Motor neuron (in vitro differentiated cells): Measurements from ENCODE around the gene TECR. TPM values are rescaled to one million over a fixed set of nuclear protein-coding genes. Genes with fewer than 3 reads are reported as not detected.
A peak's percentile ranks its signal among the peaks of the same experiment; 100 is the strongest.
"Not testable (repeated sequence)": the region's sequence is repeated elsewhere in the genome, so short reads cannot be mapped to it uniquely, and the experiment has no call there.

Experiments used
- ATAC-seq, 8 experiments: fragments of 200-7000 bp; cut with Tn5 transposase; replicated peaks in 6 of 8; 2 replicates each; pipeline ENCODE4 v1.8.0; 2021; ENCODE audit warnings: mild to moderate bottlenecking in 8 of 8, moderate library complexity in 8 of 8
- H3K27ac ChIP-seq, 2 donors: fragments of 250-450 bp; sonication (Bioruptor Pico); 2 replicates each; pipeline ENCODE4 v1.9.0; 2021; ENCODE audit warnings: antibody characterized with exemption in 2 of 2, mild to moderate bottlenecking in 2 of 2, moderate library complexity in 1 of 2
- H3K4me1 ChIP-seq, 2 donors: fragments of 250-450 bp; sonication (Bioruptor Pico); replicated peaks in 1 of 2; 2 replicates each; pipeline ENCODE4 v1.6.1; 2021; ENCODE audit warnings: antibody characterized with exemption in 2 of 2, mild to moderate bottlenecking in 2 of 2, moderate library complexity in 1 of 2
- H3K4me3 ChIP-seq, 5 donors: fragments of 250-450 bp; sonication (Bioruptor Pico); 2 replicates each; pipeline ENCODE4 v1.9.0; 2021; ENCODE audit warnings: antibody characterized with exemption in 5 of 5, mild to moderate bottlenecking in 5 of 5, moderate library complexity in 4 of 5
- WGBS, 10 experiments: fragments of 450-650 bp; shearing (Covaris generic); methylation state at CpG; one replicate each; pipeline ENCODE4 v1.0.0; 2022; 5-methylcytosine and 5-hydroxymethylcytosine counted together
- in situ Hi-C, 9 experiments: fragments of 400-800 bp; cut with MboI; loops; one replicate each; pipeline ENCODE4 v1.15.0; 2021; ENCODE audit warnings: low sequenced_read_pairs in 9 of 9, low pct_unique_long_range_greater_than_20kb in 2 of 9; ENCODE audit not compliant: unreplicated experiment in 9 of 9
- total RNA-seq, 8 experiments: library from RNA; unstranded; fragments of 300-600 nt; gene quantifications; 2 replicates each; pipeline versions ENCODE4 v1.2.3 to v1.2.4, GENCODE V29; 2022

TECR gene
- total RNA-seq, 8 experiments from 2014 or later = 67.6 to 145 (median 97.3) TPM

- Histone ChIP-seq H3K4me3 (no peak overlapping the region), H3K4me1 (peaks cover 9 to 10% of the 10 kb centered on the region in 2 donors), H3K27ac (no peak overlapping the region)
- no peak for ATAC-seq
- in situ Hi-C loops = loop anchor here in 2 of 9 experiments (25.0 kb wide), 2 partner anchors 312 to 337 kb away; partner anchors contain the start of gene OR7A17 (in 1 of the 2)
- WGBS, 10 experiments = 57 to 100% (median 81%) methylated on average over 1 to 6 of the region's 6 CpGs; no CpG with 5 or more reads in 3 of the 10 experiments
Observed at GRCh38 chr19:14575428-14575980, 46.1 kb downstream of the TECR start.

GRCh38 chr19:14576363-14576762 lies 47.0 kb downstream of the TECR start:
- WGBS, 10 experiments = 38 to 97% (median 72%) methylated on average over 3 to 7 of the region's 8 CpGs; no CpG with 5 or more reads in 2 of the 10 experiments
- in situ Hi-C loops = loop anchor here in 2 of 9 experiments (25.0 kb wide), 2 partner anchors 311 to 336 kb away; partner anchors contain the start of gene OR7A17 (in 1 of the 2)
- Histone ChIP-seq H3K4me1 (peaks cover 3 to 6% of the 10 kb centered on the region in 2 donors), H3K27ac (no peak overlapping the region), H3K4me3 (no peak overlapping the region)
- no peak for ATAC-seq

GRCh38 chr19:14577264-14577663 lies 47.9 kb downstream of the TECR start:
- WGBS, 10 experiments = 45 to 100% (median 73%) methylated on average over 1 to 2 of the region's 5 CpGs; no CpG with 5 or more reads in 6 of the 10 experiments
- in situ Hi-C loops = loop anchor here in 2 of 9 experiments (25.0 kb wide), 2 partner anchors 310 to 335 kb away; partner anchors contain the start of gene OR7A17 (in 1 of the 2)
- no peak overlapping the region for H3K27ac ChIP-seq
- no peak for ATAC-seq
- peaks cover 3 to 6% of the 10 kb centered on the region in 2 donors for H3K4me1 ChIP-seq
- no peak overlapping the region for H3K4me3 ChIP-seq

- 0 to 83% (median 34%) methylated on average over 1 to 5 of the region's 6 CpGs; no CpG with 5 or more reads in 4 of the 10 experiments for WGBS, 10 experiments
- ATAC-seq = peak in 1 of 8 experiments; percentile 31
Observed at GRCh38 chr19:14577885-14578427, 48.6 kb downstream of the TECR start.

GRCh38 chr19:14580623-14581237 lies 51.3 kb downstream of the TECR start:
- Histone ChIP-seq H3K4me3 (no peak overlapping the region), H3K27ac (no peak overlapping the region), H3K4me1 (no peaks in the 10 kb centered on the region)
- 0 to 69% (median 63%) methylated on average over 1 to 6 of the region's 6 CpGs; no CpG with 5 or more reads in 5 of the 10 experiments for WGBS, 10 experiments
- no peak for ATAC-seq
- in situ Hi-C loops = loop anchor here in 2 of 9 experiments (25.0 kb wide), 2 partner anchors 307 to 332 kb away; partner anchors contain the start of gene OR7A17 (in 1 of the 2)

More at GRCh38 chr19:14577885-14578427, 48.6 kb downstream of the TECR start:
- Histone ChIP-seq H3K27ac (no peak overlapping the region), H3K4me1 (peaks cover 3 to 6% of the 10 kb centered on the region in 2 donors), H3K4me3 (no peak overlapping the region)
- in situ Hi-C loops = loop anchor here in 2 of 9 experiments (25.0 kb wide), 2 partner anchors 309 to 334 kb away; partner anchors contain the start of gene OR7A17 (in 1 of the 2)

GRCh38 chr19:14582894-14583340 lies 53.5 kb downstream of the TECR start, which contains the start of gene CLEC17A:
TSS of gene CLEC17A (plus strand) at chr19:14583084. CDS start at chr19:14583161, 77 bp downstream.
- H3K4me3 ChIP-seq = no peak within 1 kb of the TSS
- WGBS, 10 experiments = 20% methylated on average over 1 to 2 of the region's 6 CpGs; no CpG with 5 or more reads in 8 of the 10 experiments
- in situ Hi-C loops = loop anchor here in 2 of 9 experiments (25.0 kb wide), 2 partner anchors 304 to 329 kb away; partner anchors contain the start of gene OR7A17 (in 1 of the 2)
- no peak within 1 kb of the TSS for H3K27ac ChIP-seq
- ATAC-seq = no peak
- no peaks in the 10 kb centered on the region for H3K4me1 ChIP-seq

- H3K4me3 ChIP-seq, H3K27ac ChIP-seq, H3K4me1 ChIP-seq, ATAC-seq: not testable (repeated sequence)
- in situ Hi-C loops = loop anchor here in 2 of 9 experiments (25.0 kb wide), 2 partner anchors 303 to 328 kb away; partner anchors contain the start of gene OR7A17 (in 1 of the 2)
- no CpG with 5 or more reads among the region's 5 CpGs for WGBS, 10 experiments
Observed at GRCh38 chr19:14584372-14584771, 55.0 kb downstream of the TECR start.

GRCh38 chr19:14585187-14585586 lies 55.8 kb downstream of the TECR start:
- H3K4me3 ChIP-seq, H3K27ac ChIP-seq, H3K4me1 ChIP-seq: not testable (repeated sequence)
- in situ Hi-C loops = loop anchor here in 2 of 9 experiments (25.0 kb wide), 2 partner anchors 302 to 327 kb away; partner anchors contain the start of gene OR7A17 (in 1 of the 2)
- peak in 7 of 8 experiments; percentile 20 to 97 (median 73) for ATAC-seq
- WGBS, 10 experiments = no CpG with 5 or more reads among the region's 3 CpGs

- in situ Hi-C loops = loop anchor here in 2 of 9 experiments (25.0 kb wide), 2 partner anchors 298 to 323 kb away; partner anchors contain the start of gene OR7A17 (in 1 of the 2)
- H3K27ac ChIP-seq, H3K4me3 ChIP-seq, H3K4me1 ChIP-seq: not testable (repeated sequence)
- no CpG with 5 or more reads among the region's 4 CpGs for WGBS, 10 experiments
- ATAC-seq = peak in 4 of 8 experiments; percentile 37 to 40 (median 38)
Observed at GRCh38 chr19:14589433-14589832, 60.0 kb downstream of the TECR start.

- Histone ChIP-seq H3K4me1 (no peaks in the 10 kb centered on the region), H3K27ac (no peak overlapping the region), H3K4me3 (no peak overlapping the region)
- WGBS, 10 experiments = 0 to 75% (median 53%) methylated on average over 2 to 3 of the region's 3 CpGs; no CpG with 5 or more reads in 1 of the 10 experiments
- no peak for ATAC-seq
- in situ Hi-C loops = loop anchor here in 2 of 9 experiments (25.0 kb wide), 2 partner anchors 292 to 317 kb away; partner anchors contain the start of gene OR7A17 (in 1 of the 2)
Observed at GRCh38 chr19:14595558-14595957, 66.2 kb downstream of the TECR start.

GRCh38 chr19:14599548-14600147 lies 70.3 kb downstream of the TECR start:
- WGBS, 10 experiments = 0 to 100% (median 74%) methylated on average over 1 to 5 of the region's 8 CpGs; no CpG with 5 or more reads in 1 of the 10 experiments
- Histone ChIP-seq H3K4me3 (no peak overlapping the region), H3K27ac (no peak overlapping the region), H3K4me1 (no peaks in the 10 kb centered on the region)
- no peak for ATAC-seq
- in situ Hi-C loops = loop anchor here in 2 of 9 experiments (25.0 kb wide), 2 partner anchors 288 to 313 kb away; partner anchors contain the start of gene OR7A17 (in 1 of the 2)

GRCh38 chr19:14603990-14604387 lies 74.6 kb downstream of the TECR start:
- in situ Hi-C loops = no loop called here
- H3K4me3 ChIP-seq = no peak overlapping the region
- WGBS, 10 experiments = 0 to 100% (median 63%) methylated on average over 1 to 2 of the region's 2 CpGs; no CpG with 5 or more reads in 4 of the 10 experiments
- H3K4me1 ChIP-seq = no peaks in the 10 kb centered on the region
- H3K27ac ChIP-seq = no peak overlapping the region
- no peak for ATAC-seq
